H1 (cell line): ENCODE data around the gene NRXN3. TPM values are rescaled to one million over a fixed set of nuclear protein-coding genes. Genes with fewer than 3 reads are reported as not detected.

Source experiments
- CTBP2 ChIP-seq: IDR thresholded peaks from 2 replicates; pipeline ENCODE4 v1.7.0; 2011; ENCODE audit warnings: borderline replicate concordance, mild to moderate bottlenecking, moderate library complexity, mixed read lengths, low read length; ENCODE audit not compliant: insufficient read depth, insufficient read length
- RNF2 ChIP-seq: fragments of 200-900, 300-1000 bp; sonication (generic); IDR thresholded peaks from 2 replicates; pipeline ENCODE4 v1.7.1; 2016; ENCODE audit warnings: borderline replicate concordance, low read depth, mild to moderate bottlenecking, antibody characterized with exemption, low read length; ENCODE audit not compliant: poor library complexity, severe bottlenecking; ENCODE audit errors: missing control alignments
- SIRT6 ChIP-seq: IDR thresholded peaks from one replicate; pipeline ENCODE4 v1.7.1; 2012; ENCODE audit warnings: low read length, inconsistent platforms
- polyA plus RNA-seq, 7 experiments: library from polyadenylated mRNA; depleted of rRNA in 3 of 7; stranded (reverse) in 5 of 7; unstranded in 2 of 7; fragments of >200 nt in 5 of 7; fragments of 200-250 nt in 2 of 7; gene quantifications; 1 replicate in 5 of 7; 2 replicates in 1 of 7; 4 replicates in 1 of 7; pipeline versions ENCODE4 v1.2.1 to v1.2.3, GENCODE V29; 2011 to 2013; ENCODE audit warnings: missing spikeins in 2 of 7, mixed read lengths in 2 of 7
- total RNA-seq: library from RNA; stranded (reverse); fragmentation: NEBNext Ultra II Directional; extraction: Animal tissue kit (Norgen Biotek cat#: 25700); gene quantifications from 2 replicates; pipeline ENCODE4 v1.2.1, GENCODE V29; 2021

Gene NRXN3
- total and polyA plus RNA-seq, 2 of the 8 experiments (the other 6 are each of a cell fraction or from before 2014, with no cell fraction given): 2.6 to 4.1 TPM

DNA sequence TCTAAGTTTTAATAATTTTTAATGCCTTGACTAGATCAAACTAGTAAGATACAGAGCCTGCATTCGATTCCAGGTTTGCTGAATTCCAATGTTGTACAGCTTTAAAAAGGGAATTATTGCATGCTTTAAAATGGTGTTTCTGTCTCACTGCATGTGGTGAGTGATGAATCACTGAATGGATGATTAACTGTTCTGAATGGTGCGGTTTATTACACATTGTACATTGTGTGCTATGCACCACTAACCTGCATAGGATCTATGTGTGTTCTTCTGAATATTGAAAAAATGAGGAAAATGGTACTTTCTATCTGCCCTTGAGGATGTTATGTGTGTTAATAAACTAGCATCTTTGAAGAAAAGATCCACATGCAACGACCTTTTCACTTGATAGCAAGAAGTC lies 231.7 kb downstream of the NRXN3 start (continued):
- TF ChIP-seq CTBP2 (no peak), RNF2 (no peak), SIRT6 (no peak)
- TF ChIP-seq, all 59 proteins: peak for 0
